ENCODE measurements around the gene PAK5.

DNA sequence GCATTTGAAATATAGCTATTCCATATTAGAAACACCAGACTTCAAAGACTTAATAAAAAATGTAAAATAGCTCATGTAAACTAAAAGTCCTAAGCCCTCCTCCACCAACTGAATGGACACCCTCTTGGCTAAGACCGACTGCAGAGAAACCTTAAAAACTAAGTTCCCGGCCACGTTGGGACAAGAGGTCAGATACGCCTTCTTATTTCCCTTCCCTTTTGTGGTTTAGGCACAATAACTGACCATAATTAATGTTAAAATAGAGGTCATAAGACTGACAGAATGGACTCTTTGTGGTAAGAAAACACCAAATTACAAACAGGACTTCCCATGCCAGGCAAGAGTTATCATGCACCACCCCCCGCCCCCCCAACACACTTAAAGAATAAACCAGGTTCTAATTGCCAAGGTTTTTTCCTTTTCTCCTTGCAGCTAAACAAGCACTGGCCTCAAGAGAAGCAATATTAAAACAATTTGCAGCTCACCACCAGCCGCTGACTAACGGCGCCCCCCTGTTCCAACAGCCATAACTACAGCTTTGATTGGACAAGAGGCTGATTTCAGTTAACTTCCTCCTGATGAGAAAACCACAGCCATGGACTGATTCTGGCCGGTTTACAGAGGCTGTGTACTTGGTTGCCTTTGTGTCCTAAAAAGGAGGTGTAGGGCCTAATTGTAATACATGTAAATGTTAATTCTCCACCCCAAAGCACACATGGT lies 335.2 kb downstream of the PAK5 start:
- TF ChIP-seq, protein P1, sequence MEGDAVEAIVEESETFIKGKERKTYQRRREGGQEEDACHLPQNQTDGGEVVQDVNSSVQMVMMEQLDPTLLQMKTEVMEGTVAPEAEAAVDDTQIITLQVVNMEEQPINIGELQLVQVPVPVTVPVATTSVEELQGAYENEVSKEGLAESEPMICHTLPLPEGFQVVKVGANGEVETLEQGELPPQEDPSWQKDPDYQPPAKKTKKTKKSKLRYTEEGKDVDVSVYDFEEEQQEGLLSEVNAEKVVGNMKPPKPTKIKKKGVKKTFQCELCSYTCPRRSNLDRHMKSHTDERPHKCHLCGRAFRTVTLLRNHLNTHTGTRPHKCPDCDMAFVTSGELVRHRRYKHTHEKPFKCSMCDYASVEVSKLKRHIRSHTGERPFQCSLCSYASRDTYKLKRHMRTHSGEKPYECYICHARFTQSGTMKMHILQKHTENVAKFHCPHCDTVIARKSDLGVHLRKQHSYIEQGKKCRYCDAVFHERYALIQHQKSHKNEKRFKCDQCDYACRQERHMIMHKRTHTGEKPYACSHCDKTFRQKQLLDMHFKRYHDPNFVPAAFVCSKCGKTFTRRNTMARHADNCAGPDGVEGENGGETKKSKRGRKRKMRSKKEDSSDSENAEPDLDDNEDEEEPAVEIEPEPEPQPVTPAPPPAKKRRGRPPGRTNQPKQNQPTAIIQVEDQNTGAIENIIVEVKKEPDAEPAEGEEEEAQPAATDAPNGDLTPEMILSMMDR (IDR thresholded peaks at IDR 0.05): no peak
- TF ChIP-seq RCOR1 (IDR thresholded peaks at IDR 0.05; ENCODE audit: low read depth, low read length) (no peak), MYC (IDR thresholded peaks at IDR 0.05; ENCODE audit: borderline replicate concordance, low read length) (no peak), EP300 (IDR thresholded peaks at IDR 0.05) (no peak), RFX5 (IDR thresholded peaks at IDR 0.05) (no peak), CEBPB (IDR thresholded peaks at IDR 0.05) (no peak), POLR2A (IDR thresholded peaks at IDR 0.05; ENCODE audit: low read length) (no peak), POLR2AphosphoS2 (conservative IDR thresholded peaks at IDR 0.05; ENCODE audit: low read length) (no peak), SMC3 (IDR thresholded peaks at IDR 0.05) (no peak)
- TF ChIP-seq, protein P2, sequence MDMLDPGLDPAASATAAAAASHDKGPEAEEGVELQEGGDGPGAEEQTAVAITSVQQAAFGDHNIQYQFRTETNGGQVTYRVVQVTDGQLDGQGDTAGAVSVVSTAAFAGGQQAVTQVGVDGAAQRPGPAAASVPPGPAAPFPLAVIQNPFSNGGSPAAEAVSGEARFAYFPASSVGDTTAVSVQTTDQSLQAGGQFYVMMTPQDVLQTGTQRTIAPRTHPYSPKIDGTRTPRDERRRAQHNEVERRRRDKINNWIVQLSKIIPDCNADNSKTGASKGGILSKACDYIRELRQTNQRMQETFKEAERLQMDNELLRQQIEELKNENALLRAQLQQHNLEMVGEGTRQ (IDR thresholded peaks at IDR 0.05): no peak
